IMR-90 (cell line): ENCODE measurements around the gene STK35. TPM values are rescaled to one million over a fixed set of nuclear protein-coding genes. Genes with fewer than 3 reads are reported as not detected.

Experiments
- ATAC-seq: fragments of 200-7000 bp; cut with Tn5 transposase; 2 replicates; pipeline ENCODE4 v1.9.1; 2020; ENCODE audit warnings: low read depth, mild to moderate bottlenecking, moderate library complexity
- BruUV-seq: library from RNA; stranded (reverse); fragments of 400-500 nt; replicated peaks from 2 replicates; lab custom pipeline; 2021; lab: Mats Ljungman, UMichigan
- CTCF ChIA-PET: fragments of 300-600 bp; formaldehyde crosslinking; extraction: SDS; loops from one replicate; lab custom pipeline; 2021; ENCODE audit warnings: antibody characterized with exemption; lab: Yijun Ruan, JAX
- POLR2A ChIA-PET: fragments of 300-600 bp; sonication (Branson Sonifier 250); formaldehyde crosslinking; loops from one replicate; lab custom pipeline; 2022; ENCODE audit warnings: antibody characterized with exemption; ENCODE audit not compliant: unreplicated experiment; lab: Charles Lee
- DNase-seq: peaks from one replicate; pipeline ENCODE4 v3.0.0; 2013
- H2AFZ ChIP-seq: replicated peaks from 2 replicates; pipeline ENCODE3; 2013; ENCODE audit warnings: low read length, mild to moderate bottlenecking; ENCODE audit not compliant: poor library complexity
- H2AK5ac ChIP-seq: 2 replicates; pipeline ENCODE4 v1.6.1; 2013; ENCODE audit warnings: low read depth, low read length, inconsistent platforms
- H2AK9ac ChIP-seq: replicated peaks from 2 replicates; pipeline ENCODE3; 2013; ENCODE audit warnings: mild to moderate bottlenecking, low read depth, low read length, moderate library complexity; ENCODE audit not compliant: poor library complexity
- H2BK120ac ChIP-seq: 2 replicates; pipeline ENCODE4 v1.6.1; 2013; ENCODE audit warnings: low read depth, low read length, inconsistent platforms
- H2BK15ac ChIP-seq: 3 replicates; pipeline ENCODE4 v1.6.1; 2013; ENCODE audit warnings: low read depth, low read length, inconsistent platforms
- H2BK20ac ChIP-seq: 2 replicates; pipeline ENCODE4 v1.6.1; 2013; ENCODE audit warnings: low read depth, mild to moderate bottlenecking, inconsistent platforms, low read length, moderate library complexity
- H2BK5ac ChIP-seq: 2 replicates; pipeline ENCODE4 v1.6.1; 2013; ENCODE audit warnings: mild to moderate bottlenecking, low read depth, low read length, inconsistent platforms; ENCODE audit not compliant: poor library complexity, severe bottlenecking
- H3K14ac ChIP-seq: replicated peaks from 2 replicates; pipeline ENCODE4 v1.6.1; 2013; ENCODE audit warnings: low read depth, low read length, inconsistent platforms
- H3K18ac ChIP-seq: 2 replicates; pipeline ENCODE4 v1.6.1; 2013; ENCODE audit warnings: low read depth, low read length, control low read depth
- H3K23ac ChIP-seq: 2 replicates; pipeline ENCODE4 v1.6.1; 2013; ENCODE audit warnings: low read depth, low read length, inconsistent platforms
- H3K27ac ChIP-seq: 2 replicates; pipeline ENCODE4 v1.5.1; 2013; ENCODE audit warnings: mild to moderate bottlenecking, control low read depth, low read length; ENCODE audit not compliant: insufficient read depth
- H3K27me3 ChIP-seq: 2 replicates; pipeline ENCODE4 v1.6.1; 2013; ENCODE audit warnings: low read length; ENCODE audit not compliant: control insufficient read depth, insufficient read depth
- H3K36me3 ChIP-seq: 2 replicates; pipeline ENCODE4 v1.6.1; 2013; ENCODE audit warnings: low read length, mixed read lengths; ENCODE audit not compliant: control insufficient read depth, insufficient read depth
- H3K4ac ChIP-seq: 2 replicates; pipeline ENCODE4 v1.6.1; 2013; ENCODE audit warnings: low read depth, low read length, inconsistent platforms
- H3K4me1 ChIP-seq: 2 replicates; pipeline ENCODE4 v1.6.1; 2013; ENCODE audit warnings: low read length, mixed read lengths; ENCODE audit not compliant: control insufficient read depth, insufficient read depth
- H3K4me2 ChIP-seq: 2 replicates; pipeline ENCODE4 v1.6.1; 2013; ENCODE audit warnings: low read depth, mild to moderate bottlenecking, control low read depth, low read length, moderate library complexity
- H3K4me3 ChIP-seq: 2 replicates; pipeline ENCODE4 v1.5.1; 2013; ENCODE audit warnings: low read depth, mild to moderate bottlenecking, control low read depth, low read length, moderate library complexity; ENCODE audit not compliant: insufficient read depth
- H3K56ac ChIP-seq: 2 replicates; pipeline ENCODE4 v1.6.1; 2013; ENCODE audit warnings: low read length, inconsistent platforms; ENCODE audit not compliant: insufficient read depth; ENCODE audit errors: extremely low read depth
- H3K79me1 ChIP-seq, 2 experiments: 2 replicates each; pipeline ENCODE4 v1.6.1; 2013; ENCODE audit warnings: low read length in 2 of 2, inconsistent platforms in 1 of 2, low read depth in 1 of 2
- H3K9ac ChIP-seq: 2 replicates; pipeline ENCODE4 v1.6.1; 2013; ENCODE audit warnings: low read depth, low read length, control low read depth
- H3K9me1 ChIP-seq: 2 replicates; pipeline ENCODE4 v1.6.1; 2013; ENCODE audit warnings: low read length, inconsistent platforms; ENCODE audit not compliant: insufficient read depth
- H3K9me3 ChIP-seq: 2 replicates; pipeline ENCODE4 v1.6.1; 2013; ENCODE audit warnings: low read length; ENCODE audit not compliant: control insufficient read depth, insufficient read depth
- H4K20me1 ChIP-seq: 2 replicates; pipeline ENCODE4 v1.6.1; 2013; ENCODE audit warnings: low read length, inconsistent platforms; ENCODE audit not compliant: insufficient read depth
- H4K5ac ChIP-seq: 2 replicates; pipeline ENCODE4 v1.6.1; 2013; ENCODE audit warnings: mild to moderate bottlenecking, low read depth, low read length, control low read depth
- H4K8ac ChIP-seq, 2 experiments: 2 replicates each; pipeline ENCODE4 v1.6.1; 2013; ENCODE audit warnings: low read depth in 2 of 2, low read length in 2 of 2, control low read depth in 1 of 2, inconsistent platforms in 1 of 2
- H4K91ac ChIP-seq: 2 replicates; pipeline ENCODE4 v1.6.1; 2013; ENCODE audit warnings: low read depth, low read length, inconsistent platforms; ENCODE audit not compliant: insufficient read depth
- BHLHE40 ChIP-seq: fragments of 150-350 bp; IDR thresholded peaks from 2 replicates; pipeline ENCODE4 v1.6.1; 2016; ENCODE audit warnings: mild to moderate bottlenecking, low read depth, low read length
- CEBPB ChIP-seq: IDR thresholded peaks from 2 replicates; pipeline ENCODE4 v1.6.1; 2012; ENCODE audit warnings: low read depth, low read length, improper control_type of control experiment
- CHD1 ChIP-seq: IDR thresholded peaks from 2 replicates; pipeline ENCODE4 v1.6.1; 2012; ENCODE audit warnings: low read depth, low read length, improper control_type of control experiment
- ELK1 ChIP-seq: fragments of 150-350 bp; IDR thresholded peaks from 2 replicates; pipeline ENCODE4 v1.6.1; 2016; ENCODE audit warnings: low read depth, mild to moderate bottlenecking, low read length, moderate library complexity, borderline replicate concordance
- FOS ChIP-seq: fragments of 150-350 bp; IDR thresholded peaks from 2 replicates; pipeline ENCODE4 v1.6.1; 2016; ENCODE audit warnings: low read depth, low read length
- MAFK ChIP-seq: IDR thresholded peaks from 2 replicates; pipeline ENCODE4 v1.6.1; 2012; ENCODE audit warnings: low read depth, low read length, improper control_type of control experiment
- MAZ ChIP-seq: IDR thresholded peaks from 2 replicates; pipeline ENCODE4 v1.6.1; 2012; ENCODE audit warnings: low read depth, mild to moderate bottlenecking, low read length, improper control_type of control experiment, moderate library complexity, borderline replicate concordance
- MXI1 ChIP-seq: IDR thresholded peaks from 2 replicates; pipeline ENCODE4 v1.6.1; 2012; ENCODE audit warnings: low read depth, mild to moderate bottlenecking, low read length, moderate library complexity, borderline replicate concordance
- NFE2L2 ChIP-seq: fragments of 150-350 bp; IDR thresholded peaks from 2 replicates; pipeline ENCODE4 v1.6.1; 2016; ENCODE audit warnings: low read depth, mild to moderate bottlenecking, low read length
- RAD21 ChIP-seq: IDR thresholded peaks from 2 replicates; pipeline ENCODE4 v1.6.1; 2012; ENCODE audit warnings: low read length, improper control_type of control experiment
- RCOR1 ChIP-seq: IDR thresholded peaks from 2 replicates; pipeline ENCODE4 v1.6.1; 2012; ENCODE audit warnings: mild to moderate bottlenecking, low read length, improper control_type of control experiment; ENCODE audit not compliant: insufficient replicate concordance
- SMC3 ChIP-seq: fragments of 150-350 bp; IDR thresholded peaks from 2 replicates; pipeline ENCODE4 v1.6.1; 2016; ENCODE audit warnings: low read depth, mild to moderate bottlenecking, antibody characterized with exemption, low read length, moderate library complexity
- WGBS, 2 experiments: methylation state at CpG; one replicate each; pipeline versions ENCODE4 v1.1.5 to v1.1.7; 2013; ENCODE audit warnings: missing lambda C conversion rate in 2 of 2; ENCODE audit not compliant: insufficient read length in 1 of 2; ENCODE audit errors: extremely low coverage in 2 of 2; 5-methylcytosine and 5-hydroxymethylcytosine counted together
- dilution Hi-C: fragments of 300-500 bp; cut with HindIII; formaldehyde crosslinking; loops from one replicate; pipeline ENCODE4 v1.14.3; 2018; ENCODE audit warnings: low sequenced_read_pairs; ENCODE audit not compliant: unreplicated experiment
- in situ Hi-C: fragments of 300-500 bp; cut with MboI; formaldehyde crosslinking; loops from 3 replicates; pipeline ENCODE4 v1.14.3; 2019; ENCODE audit warnings: low sequenced_read_pairs, inconsistent platforms, mixed read lengths
- intact Hi-C: fragments of 100-400 bp; cut with micrococcal nuclease; formaldehyde crosslinking; loops from 2 replicates; pipeline ENCODE4 v1.10.0; 2022
- polyA plus RNA-seq, 3 experiments: library from polyadenylated mRNA; depleted of rRNA; stranded (reverse); fragments of >200 nt; gene quantifications; 2 replicates each; pipeline ENCODE4 v1.2.3, GENCODE V29; 2012; ENCODE audit warnings: low replicate concordance in 1 of 3
- total RNA-seq: library from RNA; depleted of rRNA; stranded (reverse); fragments of >200 nt; gene quantifications from 2 replicates; pipeline ENCODE4 v1.2.3, GENCODE V29; 2012

Gene STK35
- total and polyA plus RNA-seq, 2 of the 4 experiments (the other 2 are of a cell fraction), result 11.1 to 12.0 TPM

- BruUV-seq, result no TSS peak
- no peak for ATAC-seq
- Histone ChIP-seq H3K9me3 (no peaks in the 10 kb centered on the region), H3K79me1 (no peaks in the 10 kb centered on the region), H3K4me1 (no peaks in the 10 kb centered on the region), H3K4me2 (no peak overlapping the region), H2BK120ac (no peak overlapping the region), H2AFZ (no peak overlapping the region), H2BK5ac (no peak overlapping the region), H3K27ac (no peak overlapping the region), H3K56ac (no peak overlapping the region), H3K14ac (no peak overlapping the region), H4K91ac (no peak overlapping the region), H3K4me3 (no peak overlapping the region), H3K36me3 (no peaks in the 10 kb centered on the region), H4K20me1 (no peaks in the 10 kb centered on the region), H2BK20ac (no peak overlapping the region), H3K9me1 (no peaks in the 10 kb centered on the region), H2AK9ac (no peak overlapping the region), H2AK5ac (no peak overlapping the region), H3K9ac (no peak overlapping the region), H3K4ac (no peak overlapping the region), H3K23ac (no peak overlapping the region), H3K18ac (no peak overlapping the region), H2BK15ac (no peak overlapping the region), H4K8ac (no peak overlapping the region), H4K5ac (no peak overlapping the region), H3K27me3 (peaks cover 24% of the 10 kb centered on the region)
- ChIA-PET CTCF (no interaction called here), POLR2A (no interaction called here)
- no peak for DNase-seq
- dilution Hi-C loops, result no loop called here
- intact Hi-C loops, result no loop called here
- WGBS, 2 experiments, result 74% methylated on average over 7 of the region's 16 CpGs; no CpG with 5 or more reads in 1 of the 2 experiments
- TF ChIP-seq CEBPB (no peak), FOS (no peak), RCOR1 (no peak), CHD1 (no peak), ELK1 (no peak), MAFK (no peak), NFE2L2 (no peak), SMC3 (no peak), MAZ (no peak), BHLHE40 (no peak), RAD21 (no peak), MXI1 (no peak)
- in situ Hi-C loops, result no loop called here
Observed at GRCh38 chr20:2164966-2165365, 63.3 kb downstream of the STK35 start.
